Mammary epithelial cell (primary cell): ENCODE data around the gene LRP5.

Experiments used
- EZH2 ChIP-seq: IDR thresholded peaks from 2 replicates; pipeline ENCODE4 v1.6.1; 2012; ENCODE audit warnings: low read length, inconsistent platforms, borderline replicate concordance
- TF ChIP-seq, protein P1 (sequence below), 2 donors: IDR thresholded peaks in 1 of 2; conservative IDR thresholded peaks in 1 of 2; 2 replicates each; pipeline ENCODE4 v1.5.1; 2011 to 2012; ENCODE audit warnings: inconsistent platforms in 2 of 2, low read length in 2 of 2, mild to moderate bottlenecking in 2 of 2, control low read depth in 1 of 2, low read depth in 1 of 2; ENCODE audit not compliant: insufficient read depth in 1 of 2; ENCODE audit errors: extremely low read depth in 1 of 2

DNA sequence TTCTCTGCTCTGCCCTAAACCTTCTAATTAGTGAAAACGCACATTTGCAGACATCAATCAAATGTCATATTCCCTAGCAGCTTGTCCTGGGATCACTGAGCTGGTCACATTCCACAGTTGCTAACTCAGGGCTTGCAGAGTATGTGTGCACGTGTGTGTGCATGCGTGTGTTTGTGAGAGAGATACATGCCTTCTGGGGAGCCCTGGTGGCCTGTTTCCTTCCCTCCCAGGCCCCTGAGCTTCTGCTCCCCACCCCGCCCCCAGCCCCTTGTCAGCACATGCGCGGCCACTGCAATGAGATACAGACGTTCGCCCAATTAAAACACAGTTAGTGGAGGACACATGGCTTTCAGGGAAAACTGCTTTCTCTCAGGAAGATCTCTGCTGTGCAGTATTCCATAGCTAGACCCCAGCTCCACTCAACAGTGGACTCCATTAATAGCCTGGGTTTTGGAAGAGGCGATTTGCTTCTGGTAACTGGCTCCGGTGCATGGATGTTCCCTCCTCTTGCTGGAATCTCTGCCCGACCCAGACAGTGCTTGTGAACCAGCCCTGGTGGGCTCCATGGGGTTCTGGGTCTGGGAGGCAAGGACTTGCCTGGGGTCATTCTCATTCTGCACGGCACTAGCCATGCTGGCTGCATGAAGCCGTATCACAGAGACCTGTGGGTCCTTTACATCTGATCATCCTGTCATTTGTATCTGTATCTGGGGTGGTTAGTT, 17.7 kb downstream of the LRP5 start:
- TF ChIP-seq, protein P1, sequence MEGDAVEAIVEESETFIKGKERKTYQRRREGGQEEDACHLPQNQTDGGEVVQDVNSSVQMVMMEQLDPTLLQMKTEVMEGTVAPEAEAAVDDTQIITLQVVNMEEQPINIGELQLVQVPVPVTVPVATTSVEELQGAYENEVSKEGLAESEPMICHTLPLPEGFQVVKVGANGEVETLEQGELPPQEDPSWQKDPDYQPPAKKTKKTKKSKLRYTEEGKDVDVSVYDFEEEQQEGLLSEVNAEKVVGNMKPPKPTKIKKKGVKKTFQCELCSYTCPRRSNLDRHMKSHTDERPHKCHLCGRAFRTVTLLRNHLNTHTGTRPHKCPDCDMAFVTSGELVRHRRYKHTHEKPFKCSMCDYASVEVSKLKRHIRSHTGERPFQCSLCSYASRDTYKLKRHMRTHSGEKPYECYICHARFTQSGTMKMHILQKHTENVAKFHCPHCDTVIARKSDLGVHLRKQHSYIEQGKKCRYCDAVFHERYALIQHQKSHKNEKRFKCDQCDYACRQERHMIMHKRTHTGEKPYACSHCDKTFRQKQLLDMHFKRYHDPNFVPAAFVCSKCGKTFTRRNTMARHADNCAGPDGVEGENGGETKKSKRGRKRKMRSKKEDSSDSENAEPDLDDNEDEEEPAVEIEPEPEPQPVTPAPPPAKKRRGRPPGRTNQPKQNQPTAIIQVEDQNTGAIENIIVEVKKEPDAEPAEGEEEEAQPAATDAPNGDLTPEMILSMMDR (conservative IDR thresholded peaks at IDR 0.05 in 1 of 2, IDR thresholded peaks at IDR 0.05 in 1 of 2; ENCODE audit: extremely low read depth in 1 of 2, insufficient read depth in 1 of 2, low read depth in 1 of 2, low read length in 2 of 2) = no peak
- TF ChIP-seq EZH2 = no peak
